GM19372 (cell line): Measurements from ENCODE around the gene GADL1.

Source experiments
- ATAC-seq: cut with Tn5 transposase; IDR thresholded peaks from one replicate; pipeline ENCODE4 v1.9.1; 2021; ENCODE audit warnings: mild to moderate bottlenecking, low read depth, moderate library complexity; ENCODE audit not compliant: unreplicated experiment

The GADL1 gene

DNA sequence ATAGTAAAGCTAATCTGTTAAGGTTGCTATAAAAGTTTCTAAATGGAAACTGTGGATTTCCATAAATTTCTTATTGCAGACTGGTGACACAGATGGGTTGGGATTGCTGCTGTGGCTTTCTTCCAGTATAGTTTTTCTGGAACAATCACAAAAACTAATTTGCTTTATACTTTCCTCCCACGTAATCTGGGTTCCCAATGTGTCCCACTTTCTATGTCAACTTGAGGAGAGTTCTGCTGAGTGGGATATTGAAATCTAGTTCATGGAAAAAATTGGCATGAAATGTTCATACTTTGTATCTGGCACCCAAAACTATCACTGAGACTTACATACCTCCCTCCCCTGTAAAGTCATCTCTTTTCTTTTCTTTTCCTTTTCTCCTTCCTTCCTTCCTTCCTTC is 161.3 kb downstream of the GADL1 start:
- ATAC-seq, result no peak

DNA sequence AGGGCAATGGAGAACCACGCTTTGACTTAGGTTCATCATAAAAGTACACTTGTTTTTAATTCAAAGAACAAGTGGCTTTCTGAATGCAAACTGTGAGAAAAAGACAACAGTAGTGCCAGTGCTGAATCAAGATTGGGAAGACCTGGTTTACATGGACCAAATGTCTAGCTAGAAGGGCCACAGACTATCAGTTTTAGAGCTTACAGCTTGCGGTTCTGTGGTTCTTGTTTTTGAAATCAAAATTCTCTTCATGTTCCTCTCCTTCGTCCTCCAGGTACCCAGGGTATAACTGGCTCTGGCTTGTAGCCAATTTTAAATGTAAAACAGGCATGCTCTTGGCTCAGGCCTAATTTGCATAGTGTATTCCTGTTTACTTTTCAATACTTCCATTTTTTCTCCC is 163.5 kb downstream of the GADL1 start:
- ATAC-seq, result no peak

DNA sequence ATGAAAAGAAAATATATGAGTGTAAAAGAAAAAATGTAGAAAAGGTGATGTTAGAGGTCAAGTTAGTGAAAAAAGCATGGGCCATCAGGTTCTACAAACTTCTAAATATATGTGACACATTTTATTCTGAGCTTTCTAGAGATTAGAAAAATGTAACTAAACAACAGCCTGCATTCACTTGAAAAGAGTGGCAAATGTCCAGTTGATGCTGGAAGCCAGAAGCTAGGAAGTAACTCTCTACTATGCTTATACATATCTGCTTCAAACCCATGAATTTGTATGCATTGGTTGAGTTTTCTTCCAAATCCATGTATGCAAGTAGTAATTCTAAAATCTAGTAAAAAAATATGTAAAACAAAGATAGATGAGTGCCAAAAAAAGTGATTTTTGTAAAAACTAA is 164.5 kb downstream of the GADL1 start:
- ATAC-seq, result no peak

DNA sequence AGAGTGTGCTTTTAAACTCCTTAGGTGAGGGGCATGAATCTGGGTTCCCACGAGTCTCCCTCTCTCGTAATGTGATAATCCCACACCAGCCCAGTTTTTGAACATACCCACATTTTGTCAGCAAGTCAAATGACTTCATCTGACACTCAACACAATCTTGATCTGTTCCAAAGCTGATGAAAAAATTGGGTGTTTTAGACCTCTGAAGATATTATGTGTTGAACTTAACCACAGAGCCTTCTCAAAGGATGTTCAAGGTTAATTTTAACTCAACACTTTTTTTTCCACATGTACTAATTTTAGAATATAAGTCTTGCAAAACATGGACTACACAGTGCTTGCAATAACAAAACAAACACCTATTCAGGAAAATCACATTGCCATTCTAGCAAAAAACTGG is 164.9 kb downstream of the GADL1 start:
- ATAC-seq, result no peak

DNA sequence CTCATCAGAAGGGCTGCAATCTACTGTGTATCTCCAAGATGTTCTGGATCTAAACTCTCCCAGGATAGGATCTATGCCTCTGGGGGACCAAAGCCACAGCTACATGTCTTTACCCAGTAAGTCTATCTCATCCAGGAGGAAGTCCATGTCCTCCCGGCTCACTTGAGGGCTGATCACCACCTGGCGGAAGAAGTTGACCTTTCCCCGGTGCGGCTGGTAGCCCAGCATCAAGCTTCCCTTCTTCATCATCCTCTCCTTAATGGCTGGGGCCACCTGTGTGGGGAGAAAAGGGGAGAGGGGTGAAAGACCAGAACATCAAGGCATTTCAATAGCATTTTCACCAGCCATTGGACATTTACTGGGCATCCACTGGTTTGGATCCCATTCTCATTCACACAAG is 166.3 kb downstream of the GADL1 start:
- ATAC-seq, result no peak

DNA sequence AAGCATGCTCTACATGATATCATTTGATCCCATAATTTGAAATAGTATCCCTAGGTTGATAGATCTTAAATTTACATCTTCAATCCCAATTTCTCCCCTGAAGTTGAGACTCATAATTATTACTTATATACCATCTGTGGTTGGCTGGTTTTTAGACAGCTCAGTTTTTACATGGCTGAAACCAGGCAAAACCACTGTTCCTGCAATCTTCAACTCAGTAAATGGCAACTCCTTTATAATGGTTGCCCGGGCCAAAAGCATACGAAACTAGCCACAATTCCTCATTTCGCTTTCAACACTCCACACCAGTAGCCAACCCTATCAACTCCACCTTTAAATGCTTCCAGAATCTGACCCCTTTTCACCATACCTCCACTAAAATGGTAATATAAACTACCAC is 169.6 kb downstream of the GADL1 start:
- no peak for ATAC-seq

DNA sequence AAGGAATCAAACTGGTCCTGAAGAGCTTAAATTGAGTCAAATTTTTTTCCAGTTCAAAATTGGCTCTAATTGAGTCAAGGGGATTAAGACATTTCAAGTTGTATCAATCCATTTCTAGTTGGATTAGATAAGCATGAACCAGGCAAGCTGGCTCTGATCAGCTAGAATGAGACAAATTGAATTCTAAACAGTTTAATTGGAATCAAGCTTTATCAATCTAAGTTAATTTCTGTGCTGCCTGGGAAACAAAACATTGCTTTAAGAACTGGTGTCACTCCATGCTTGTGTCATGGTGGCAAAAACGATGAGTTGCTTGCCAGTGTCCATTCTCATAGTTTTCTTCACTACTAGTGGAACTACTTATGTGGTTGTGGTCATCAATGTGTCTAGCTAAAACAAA is 171.2 kb downstream of the GADL1 start:
- ATAC-seq, result no peak

DNA sequence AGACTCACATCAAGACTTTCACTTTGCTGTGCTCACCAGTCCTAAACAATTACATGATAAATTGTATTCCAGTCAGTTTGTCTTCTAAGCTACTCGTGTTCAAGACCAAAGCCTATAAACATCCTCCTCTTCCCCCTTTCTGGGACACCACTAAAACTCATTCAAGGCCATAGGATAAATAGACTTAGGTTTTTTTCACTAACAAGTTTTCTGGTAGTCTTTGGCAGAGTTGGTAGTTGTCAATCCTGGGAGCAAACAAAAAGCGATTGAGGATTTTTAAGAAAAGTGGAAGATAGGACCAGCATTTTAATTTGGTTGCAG is 173.2 kb downstream of the GADL1 start:
- no peak for ATAC-seq

DNA sequence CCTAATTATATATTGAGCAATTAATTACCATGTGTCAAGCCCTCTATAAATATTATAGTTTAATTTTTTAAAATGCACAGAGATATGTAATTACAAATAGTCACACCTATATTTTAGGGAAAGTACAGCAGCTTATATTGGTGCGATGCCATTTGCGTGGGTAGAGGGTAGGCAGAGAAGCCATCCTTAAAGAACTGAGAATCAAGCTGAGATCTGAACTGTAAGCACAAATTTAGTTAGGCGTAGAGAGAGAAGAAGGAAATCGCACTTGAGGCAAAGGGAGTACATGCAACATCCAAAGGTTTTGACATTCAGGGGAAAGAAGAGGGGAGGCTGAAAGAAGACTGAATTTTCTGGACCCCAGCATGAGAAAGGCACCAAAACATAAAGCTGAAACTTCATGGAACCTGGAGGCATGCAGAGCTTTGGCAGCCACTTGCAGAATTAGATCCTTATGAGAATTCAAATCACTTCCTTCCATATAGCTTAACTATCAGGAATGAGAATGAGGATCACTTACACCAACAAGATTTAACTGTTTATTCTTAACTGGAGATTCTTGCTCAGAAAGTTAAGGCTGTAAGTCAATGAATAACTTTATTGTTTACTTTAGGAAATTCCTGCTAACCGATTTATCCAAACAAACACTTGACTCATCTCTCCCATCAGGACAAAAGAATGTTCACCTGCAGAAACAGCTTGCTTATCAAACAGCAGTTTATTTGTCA is 173.7 kb downstream of the GADL1 start:
- no peak for ATAC-seq

DNA sequence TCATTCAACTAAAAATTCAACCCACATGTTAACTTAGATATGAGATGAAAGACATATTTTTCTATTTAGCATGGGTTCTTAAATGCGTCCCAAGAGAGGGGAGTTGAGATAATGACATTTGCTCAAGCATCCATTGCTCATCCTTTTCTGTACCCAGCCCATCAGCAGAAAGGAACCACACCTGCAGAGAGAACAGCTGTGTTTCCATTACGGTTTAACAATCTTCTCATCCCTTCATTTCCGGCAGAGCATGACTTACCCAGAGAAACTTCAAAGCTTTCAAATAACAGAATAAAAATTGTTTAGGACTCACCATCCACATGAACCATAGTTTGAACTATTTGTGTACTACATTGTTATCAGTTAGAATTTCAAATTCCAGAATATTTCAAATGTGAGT is 174.9 kb downstream of the GADL1 start:
- no peak for ATAC-seq

DNA sequence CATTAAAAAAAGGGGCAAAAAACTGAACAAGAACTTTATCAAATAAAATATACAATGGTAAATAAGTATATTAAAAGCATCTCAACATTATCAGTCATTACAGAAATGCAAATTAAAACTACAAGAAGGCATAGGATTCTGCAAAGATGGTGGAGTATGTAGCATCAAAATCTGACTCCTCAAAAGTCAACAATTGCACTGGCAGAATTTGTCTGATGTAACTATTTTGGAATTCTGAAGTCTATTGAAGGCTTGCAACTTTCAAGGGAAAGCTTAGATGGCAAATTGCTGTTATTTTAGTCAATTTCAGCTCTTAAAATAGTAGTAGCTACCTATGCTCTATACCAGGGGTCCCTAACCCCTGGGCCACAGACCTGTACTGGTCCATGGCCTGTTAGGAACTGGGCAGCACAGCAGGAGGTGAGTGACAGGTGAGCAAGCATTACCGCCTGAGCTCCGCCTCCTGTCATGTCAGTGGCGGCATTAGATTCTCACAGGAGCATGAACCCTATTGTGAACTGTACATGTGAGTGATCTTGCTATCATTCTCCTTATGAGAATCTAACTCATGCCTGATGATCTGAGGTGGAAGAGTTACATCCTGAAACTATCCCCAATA is 180.5 kb downstream of the GADL1 start:
- ATAC-seq, result no peak

DNA sequence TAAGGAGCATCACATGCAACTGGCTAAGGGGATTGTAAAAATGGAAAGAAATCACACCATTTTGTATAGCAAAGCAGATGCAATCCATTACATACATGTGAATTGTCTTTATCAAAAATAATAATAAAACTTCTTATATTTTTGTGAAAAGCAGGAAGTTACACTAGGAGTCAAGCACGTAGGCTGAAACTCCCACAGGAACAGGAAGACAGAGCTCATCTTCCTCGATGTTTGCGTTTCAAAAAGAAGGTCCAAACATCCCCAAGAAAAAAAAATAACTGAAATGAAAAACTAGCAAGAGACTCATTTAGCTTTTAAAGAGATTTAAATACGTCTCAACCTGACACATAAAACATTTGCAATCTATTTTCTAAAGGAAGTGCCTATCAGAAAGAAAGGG is 181.5 kb downstream of the GADL1 start:
- ATAC-seq, result no peak

DNA sequence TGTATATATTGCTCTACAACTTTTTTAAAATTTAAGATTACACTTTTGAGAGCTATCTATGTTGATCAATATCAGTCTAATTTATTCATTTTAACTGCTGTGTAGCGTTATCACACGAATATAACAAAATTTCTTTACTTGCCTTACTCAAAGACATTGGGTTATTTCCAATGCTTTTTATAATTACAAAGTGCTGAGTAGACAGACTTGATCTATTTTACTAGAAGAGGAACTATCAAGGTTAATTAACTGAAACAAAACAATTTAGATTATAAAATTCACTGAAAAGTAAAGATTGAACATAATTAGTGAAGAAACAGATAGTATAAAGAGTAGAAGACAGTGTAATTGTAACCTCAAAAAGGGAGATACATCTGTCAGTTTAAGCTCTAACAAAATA is 182.6 kb downstream of the GADL1 start:
- ATAC-seq, result no peak

DNA sequence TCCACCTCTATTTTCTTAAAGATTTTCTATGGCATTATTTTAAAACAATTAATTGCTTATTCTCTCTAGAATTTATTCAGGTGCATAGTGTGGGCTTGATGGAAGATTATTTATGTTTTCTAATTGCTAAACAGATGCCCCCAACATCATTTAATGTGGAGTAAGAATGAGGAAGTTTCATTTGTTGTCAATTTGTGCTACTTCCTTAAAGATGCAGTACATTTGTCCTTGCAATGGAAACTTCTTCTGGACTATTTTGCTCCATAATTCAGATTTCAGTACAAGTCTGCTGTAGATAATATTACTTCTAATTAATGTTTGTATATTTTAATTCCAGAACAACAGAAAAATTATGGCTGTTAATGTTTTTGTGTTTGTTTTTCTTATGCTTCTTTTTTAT is 183.3 kb downstream of the GADL1 start:
- ATAC-seq, result no peak

DNA sequence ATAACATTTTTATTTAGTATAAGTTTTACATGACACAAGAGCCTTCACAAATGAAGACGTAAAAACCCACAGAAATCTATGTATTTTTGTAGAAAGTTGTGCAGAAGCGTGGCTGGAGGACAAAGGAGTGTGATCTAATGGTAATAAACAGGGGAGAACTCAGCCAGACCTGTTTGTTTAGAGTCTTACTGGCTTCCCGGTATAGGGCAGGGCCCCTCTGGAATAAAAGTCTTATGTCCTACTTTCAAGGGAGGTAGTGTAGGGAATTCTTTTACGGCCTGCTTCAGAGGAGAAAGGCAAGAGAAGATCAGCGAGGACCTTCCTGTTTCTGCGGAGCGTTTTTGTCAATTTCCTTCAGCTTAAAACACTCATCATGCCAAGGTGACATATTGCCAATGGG is 184.4 kb downstream of the GADL1 start:
- no peak for ATAC-seq

DNA sequence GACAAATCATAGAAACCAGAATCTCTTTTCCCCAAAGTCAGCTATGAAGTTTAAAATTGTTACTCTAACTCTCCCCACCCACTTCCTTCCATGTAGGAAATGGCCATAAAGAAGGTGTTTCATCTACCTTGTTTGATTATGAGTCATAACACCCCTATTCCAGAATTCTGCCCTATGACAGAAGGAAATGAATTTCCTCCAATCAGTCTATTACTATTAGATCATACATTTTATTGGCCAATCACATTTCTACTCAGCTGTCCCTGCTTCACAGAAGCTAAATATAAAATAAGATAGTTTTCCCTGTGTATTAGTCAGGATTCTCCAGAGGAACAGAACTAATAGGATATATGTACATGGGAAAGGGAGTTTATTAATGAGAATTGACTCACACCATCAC is 186.0 kb downstream of the GADL1 start:
- no peak for ATAC-seq

DNA sequence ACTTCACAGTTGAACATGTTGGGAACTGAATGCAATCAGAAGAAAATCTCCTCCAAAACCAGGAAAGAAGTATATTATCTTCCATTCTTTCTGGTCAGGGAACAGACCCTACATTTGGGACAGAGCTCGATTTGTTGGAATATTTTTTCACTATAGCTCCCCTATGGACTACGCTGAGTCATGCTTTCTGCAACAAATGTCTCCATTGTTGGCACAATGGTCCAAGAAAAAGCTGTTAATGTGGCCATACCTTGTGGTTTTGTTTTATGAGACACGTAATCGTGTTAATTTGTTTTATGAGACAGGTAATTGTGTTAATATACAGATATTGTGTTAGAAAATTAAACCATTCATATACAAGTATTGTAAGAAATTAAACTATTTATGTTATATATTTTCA is 186.6 kb downstream of the GADL1 start:
- no peak for ATAC-seq

DNA sequence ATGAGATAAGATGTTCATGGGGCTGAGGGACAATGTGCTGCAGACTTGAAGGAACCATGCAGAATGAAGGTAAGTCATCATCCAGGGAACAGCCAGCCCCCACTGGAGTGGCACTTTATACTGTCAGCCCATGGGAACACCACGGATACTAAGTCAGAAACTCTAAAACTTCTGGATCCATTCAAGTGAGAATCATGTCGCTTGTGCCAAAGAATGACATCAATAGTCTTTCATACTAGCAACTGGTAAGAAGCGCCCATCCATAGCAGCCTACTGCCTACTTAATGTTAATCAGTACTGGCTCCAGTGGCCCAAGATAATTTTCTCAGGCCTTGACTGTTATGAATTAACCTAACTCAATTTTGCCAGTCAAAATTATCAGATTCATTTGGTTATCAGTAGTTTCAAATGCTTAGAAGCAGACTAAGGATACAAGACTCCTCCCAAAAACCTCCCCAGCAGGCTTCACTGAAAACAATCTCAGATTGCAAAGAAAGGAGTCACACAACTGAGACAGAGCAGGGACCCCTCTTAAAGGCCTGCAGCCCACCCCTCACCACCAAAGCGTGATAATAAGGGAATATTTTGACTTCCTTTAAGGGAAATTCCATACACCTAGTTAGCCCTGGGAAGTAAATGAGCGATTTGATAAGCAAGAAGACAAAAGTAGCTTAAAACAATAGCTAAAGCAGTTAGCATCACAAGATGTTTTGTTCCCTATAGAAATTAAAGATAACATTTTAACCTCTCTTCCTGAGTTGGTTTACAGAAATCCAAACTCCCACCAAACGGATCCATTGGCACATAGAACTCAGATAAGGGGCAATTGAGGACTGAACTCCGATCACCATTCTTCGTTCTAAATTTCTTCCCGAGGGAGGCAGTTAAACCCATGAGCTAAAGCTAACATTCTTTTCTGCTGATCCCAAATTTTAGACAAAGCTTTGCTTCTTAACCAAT is 189.2 kb downstream of the GADL1 start:
- no peak for ATAC-seq

DNA sequence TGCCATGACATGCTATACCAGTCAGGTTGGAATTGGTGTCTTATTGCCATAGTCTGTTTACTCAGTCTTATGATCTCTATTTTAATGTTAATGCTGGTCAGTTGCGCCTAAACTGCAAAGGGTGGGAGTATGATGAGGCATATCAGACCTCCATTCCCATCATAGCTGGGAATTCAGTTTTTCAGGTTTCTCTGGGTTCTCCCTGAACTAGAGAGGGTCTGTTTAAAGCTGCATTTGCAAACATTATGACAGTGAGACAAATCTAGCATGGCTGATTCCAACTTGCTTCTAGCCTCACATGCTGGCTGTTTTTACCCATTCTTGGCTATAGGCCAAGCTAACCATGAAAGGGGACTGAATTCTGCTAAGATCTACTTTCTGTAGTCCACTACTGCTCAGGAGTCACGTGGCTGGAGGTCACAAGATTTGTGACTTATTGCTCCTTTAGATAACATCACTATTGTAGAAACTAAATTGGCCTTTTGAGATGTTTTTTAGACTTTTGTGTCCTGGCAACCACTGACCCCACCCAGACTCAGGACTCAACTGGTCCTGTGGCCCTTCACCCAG is 191.5 kb downstream of the GADL1 start:
- no peak for ATAC-seq

DNA sequence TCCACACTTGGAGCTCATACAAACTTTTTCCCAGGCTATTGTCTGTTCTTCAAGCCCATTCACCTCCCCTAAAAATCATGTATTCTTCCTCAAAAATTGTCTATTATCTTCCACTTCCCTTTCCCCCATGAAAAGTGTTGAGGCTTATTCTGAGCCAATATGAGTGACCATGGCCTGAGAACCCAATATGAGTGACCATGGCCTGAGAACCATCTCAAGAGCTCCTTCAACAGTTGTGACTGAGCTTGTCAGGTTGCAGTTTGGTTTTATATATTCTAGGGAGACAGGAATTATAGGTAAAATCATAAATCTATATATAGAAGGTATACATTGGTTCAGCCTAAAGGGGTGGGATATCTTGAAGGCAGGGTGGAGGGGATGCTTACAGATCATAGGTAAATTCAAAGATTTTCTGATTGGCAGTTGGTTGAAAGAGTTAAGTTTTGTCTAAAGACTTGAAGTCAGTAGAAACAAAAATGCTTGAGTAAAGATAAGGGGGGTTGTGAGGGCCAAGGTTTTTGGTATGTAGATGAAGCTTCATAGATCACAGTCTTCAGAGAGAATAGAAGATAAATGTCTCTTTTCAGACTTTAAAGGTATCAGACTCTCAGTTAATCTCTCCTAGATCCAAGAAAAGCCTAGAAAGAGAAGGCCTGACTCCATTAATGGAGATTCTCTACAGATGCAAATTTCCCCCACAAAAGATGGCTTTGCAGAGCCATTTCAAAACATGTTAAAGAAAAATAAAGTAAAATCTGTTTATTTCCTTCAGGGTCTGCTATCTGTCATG is 192.2 kb downstream of the GADL1 start:
- ATAC-seq, result no peak
